ENCODE measurements around the gene PLCL1.

- TF ChIP-seq EZH2phosphoT487 (IDR thresholded peaks at IDR 0.05; ENCODE audit: insufficient read depth, low read depth) (no peak), EZH2 (IDR thresholded peaks at IDR 0.05; ENCODE audit: insufficient read depth, poor library complexity, severe bottlenecking) (no peak)
These were observed 80.7 kb downstream of the PLCL1 start for GRCh38 chr2:197885126-197885525.

Measured in GM23248 (cell line).